ENCODE data around the gene SCARB1.
A peak's percentile ranks its signal among the peaks of the same experiment; 100 is the strongest.

SCARB1 gene

DNA sequence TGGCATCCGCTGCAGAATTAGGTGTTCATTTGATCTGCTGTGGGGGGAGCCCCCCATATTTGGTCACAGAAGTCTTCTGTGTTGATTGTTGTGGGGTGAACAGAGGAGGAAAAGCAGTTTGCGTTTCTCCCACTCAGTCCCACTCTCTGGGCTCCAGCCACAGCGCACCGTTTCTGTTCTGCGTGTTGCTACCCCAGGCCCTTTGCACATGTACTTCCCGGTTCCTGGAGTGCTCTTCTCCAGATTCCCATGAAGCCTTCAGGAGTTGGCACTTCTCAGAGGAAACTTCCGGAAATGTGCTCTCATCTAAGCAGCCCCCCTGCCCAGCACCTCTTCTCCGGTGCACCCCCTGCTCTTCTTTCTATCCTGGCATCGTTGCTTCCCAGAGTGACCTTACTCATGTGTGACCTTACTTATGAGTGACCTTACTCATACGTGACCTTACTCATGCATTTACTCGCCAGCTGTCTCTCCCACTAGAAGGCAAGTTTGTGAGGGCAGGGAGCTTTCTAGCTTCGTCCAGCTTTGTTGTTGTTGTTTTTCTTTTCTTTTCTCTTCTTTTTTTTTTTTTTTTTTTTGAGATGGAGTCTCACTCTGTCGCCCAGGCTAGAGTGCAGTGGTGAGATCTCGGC, 93.7 kb downstream of the SCARB1 start:
- DNase-seq, result no peak

DNA sequence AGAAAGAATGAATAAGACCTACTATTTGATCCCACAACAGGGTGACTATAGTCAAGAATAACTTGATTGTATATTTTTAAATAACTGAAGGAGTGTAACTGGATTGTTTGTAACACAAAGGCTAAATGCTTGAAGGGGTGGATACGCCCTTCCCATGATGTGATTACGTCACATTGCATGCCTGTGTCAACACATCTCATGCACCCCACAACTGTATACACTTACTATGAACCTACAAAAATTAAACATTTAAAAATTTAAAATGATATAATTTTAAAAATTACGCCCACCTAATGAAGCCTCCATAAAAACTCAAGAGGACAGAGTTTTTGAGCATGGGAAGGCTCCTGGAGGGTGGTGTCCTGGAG, 94.5 kb downstream of the SCARB1 start:
- DNase-seq, result no peak

DNA sequence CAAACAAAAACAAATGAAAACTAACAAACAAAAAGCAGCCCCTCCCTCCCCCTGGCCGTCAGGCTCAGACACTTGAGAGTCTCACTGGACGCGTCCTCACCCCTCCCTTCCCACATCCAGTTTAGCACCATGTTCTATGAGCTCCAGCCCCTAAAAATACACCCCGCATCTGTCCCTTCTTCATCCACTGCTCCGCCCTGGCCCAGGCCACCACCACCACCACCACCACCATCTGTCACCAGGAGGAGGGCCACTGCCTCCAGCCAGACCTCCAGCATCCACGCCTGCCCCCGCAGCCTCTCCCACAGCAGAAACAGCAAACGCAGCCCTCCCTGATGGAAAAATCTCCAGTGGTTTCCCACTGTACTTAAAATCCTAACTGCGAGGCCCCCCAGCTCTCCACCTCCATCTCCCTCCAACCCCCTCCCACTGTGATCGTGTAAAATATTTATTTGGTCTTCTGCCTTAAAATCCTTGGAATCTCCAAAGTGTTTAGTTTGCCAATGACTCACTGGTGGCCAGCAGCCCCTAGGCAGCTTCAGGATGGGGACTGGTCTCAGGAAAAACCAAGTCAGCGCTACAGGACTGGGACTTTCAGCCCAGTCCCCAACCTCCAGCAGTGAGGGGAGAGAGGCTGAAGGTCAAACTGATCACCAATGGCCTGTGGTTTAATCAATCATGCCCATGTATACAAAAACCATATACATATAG, 95.1 kb downstream of the SCARB1 start:
- DNase-seq, result no peak

DNA sequence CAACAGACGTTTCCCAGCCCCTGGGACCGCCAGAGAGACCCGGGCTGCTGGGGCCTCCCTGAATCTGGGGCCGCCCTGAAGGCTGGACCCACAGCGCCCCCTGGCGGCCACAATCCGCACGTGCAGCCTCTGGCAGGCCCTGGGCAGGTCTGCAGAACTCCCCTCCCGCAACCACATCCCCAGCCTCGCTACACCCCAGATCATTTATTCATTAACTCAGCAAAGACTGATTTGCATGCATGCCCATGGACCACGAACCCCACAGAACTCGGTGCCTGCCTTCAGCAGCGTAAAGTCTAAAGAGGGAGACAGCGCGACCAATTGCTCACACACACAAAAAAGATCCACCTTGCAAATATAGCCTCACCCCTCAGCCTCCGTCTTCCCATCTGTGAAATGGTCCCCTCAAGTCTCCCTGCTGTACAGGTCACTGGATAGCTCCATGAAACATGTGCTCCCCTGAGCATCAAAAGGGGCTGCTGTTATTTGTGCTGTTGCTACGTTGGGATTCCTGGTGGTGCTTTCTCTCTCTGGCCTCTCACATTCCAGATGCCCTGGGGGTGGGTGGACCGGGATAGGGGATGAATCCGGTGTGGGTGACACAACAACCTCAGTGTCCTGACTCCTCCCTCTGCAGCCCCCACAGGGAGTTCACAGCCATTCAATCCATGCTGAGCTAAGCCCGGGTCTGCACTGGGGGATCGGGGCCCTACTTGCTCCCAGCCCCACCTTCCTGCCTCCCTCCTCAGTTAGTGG, 96.4 kb downstream of the SCARB1 start:
- DNase-seq, result peak; percentile 77

DNA sequence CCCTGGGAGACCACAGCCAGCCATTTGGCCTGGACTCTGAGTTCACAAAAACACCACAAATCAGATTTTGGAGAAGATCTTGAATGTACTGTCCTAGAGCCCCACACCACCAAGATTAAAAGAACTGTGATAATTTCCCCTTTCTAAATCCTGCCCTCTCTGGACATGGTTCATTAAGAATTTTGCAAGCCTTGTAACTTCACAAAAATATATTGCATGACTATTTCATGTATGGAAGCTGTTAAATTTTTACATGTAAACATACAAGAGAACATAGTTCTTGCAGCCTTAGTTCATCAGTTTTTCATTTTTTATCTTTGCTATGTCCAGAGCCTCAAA, 97.0 kb downstream of the SCARB1 start:
- no peak for DNase-seq

DNA sequence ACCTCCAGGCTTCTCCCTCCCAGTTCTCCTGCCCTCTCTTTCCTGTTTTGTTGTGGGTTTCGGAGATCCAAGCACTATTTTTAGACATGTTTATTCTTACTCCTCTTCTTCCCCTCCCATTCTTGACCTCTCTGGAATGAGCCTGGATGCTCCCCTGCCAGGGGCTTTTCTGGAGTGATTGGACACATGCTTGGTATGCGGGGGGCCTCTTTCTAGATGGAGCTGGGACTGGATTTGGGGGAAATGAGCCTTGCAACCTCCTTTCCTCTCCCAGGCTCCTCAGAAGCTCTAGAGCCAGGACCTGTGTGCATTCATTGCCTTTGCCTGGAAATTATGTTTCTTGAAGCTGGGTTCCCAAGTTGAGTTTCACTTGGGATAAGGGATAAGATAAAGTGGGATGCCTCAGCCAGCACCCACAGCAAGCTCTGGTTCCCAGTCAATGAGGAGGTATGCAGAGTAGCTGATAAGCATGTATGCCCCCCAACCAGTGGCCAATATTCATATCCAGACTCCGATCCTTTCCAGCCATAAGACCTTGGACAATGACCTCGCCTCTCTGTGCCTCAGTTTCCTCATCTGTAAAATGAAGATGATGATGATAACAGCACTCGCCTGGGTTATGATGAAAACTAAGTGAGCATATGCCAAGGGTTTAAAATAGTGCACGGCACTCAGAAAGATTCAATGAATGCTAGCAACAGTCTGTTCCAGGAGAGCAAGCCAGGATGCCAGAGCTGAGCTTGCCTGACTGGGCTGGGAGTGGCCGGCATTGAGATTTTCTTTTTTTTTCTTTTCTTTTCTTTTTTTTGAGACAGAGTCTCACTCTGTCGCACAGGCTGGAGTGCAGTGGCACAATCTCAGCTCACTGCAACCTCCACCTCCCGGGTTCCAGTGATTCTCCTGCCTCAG, 97.8 kb downstream of the SCARB1 start:
- no peak for DNase-seq

DNA sequence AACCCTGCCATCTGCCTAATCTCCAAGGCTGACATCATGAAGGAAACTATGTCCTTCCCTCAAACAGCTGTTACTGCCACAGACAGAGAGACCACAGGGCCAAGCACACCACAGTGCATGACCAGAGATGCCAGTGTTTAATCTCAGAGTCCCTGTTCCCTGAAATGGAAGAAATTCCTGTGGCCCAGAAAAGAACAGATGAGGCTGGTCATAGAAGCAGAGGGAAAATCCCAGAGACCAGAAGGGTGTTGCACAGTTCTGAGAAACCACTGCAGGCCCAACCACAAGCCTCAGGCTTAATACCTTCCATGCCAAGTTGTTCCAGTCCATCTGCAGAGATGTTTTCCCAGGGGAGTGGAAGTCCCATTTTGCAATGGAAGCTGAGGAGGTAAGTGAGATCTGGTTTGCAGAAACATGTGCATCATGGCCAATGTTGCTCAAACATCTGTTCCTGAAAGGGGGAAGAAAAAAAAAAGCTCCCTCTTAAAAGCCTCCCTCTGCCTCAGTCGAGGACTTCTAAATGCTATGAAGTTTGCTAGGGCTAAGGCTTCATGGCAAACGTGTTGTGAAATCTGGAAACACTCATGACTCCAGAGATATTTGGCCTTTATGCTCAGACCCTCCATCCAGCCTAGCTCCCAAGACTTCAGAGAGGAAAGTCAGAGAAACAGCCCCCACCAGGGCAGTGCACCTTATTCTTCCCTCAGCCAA, 98.6 kb downstream of the SCARB1 start:
- no peak for DNase-seq

DNA sequence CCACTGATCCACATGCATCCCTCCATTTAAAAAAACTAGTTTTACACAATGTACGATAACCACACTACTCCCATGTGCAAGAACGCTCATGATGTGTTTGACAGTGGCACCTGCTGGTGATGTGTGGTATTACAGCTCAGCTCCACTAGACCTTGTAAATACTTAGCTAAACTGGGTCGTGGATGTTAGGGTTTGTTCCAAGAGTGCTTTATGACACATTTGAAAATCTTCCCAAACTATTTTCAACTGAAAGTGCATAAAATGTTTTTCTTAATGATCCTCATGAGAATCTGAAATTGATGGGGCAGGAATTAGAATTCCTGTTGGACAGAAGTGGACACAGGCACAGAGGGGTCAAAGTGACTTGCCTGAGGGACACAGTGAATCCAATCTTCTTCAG, 99.2 kb downstream of the SCARB1 start:
- peak; percentile 26 for DNase-seq

DNA sequence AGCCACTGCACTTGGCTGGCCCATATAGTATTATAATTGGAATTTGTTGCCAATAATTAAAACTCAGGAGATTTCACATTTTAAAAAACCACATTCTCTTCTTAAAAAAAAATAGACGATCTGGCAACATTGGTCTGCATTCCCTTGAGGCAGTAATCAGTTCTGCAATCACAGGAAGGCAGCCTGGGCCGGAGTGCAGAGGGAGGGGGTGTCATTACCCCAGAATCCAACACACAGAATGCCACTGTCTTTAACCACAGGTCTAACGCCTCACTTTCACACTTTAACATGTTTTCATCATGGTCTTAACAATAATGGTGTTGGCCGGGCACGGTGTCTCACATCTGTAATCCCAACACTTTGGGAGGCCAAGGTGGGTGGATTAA, 100.1 kb downstream of the SCARB1 start:
- peak; percentile 17 for DNase-seq

DNA sequence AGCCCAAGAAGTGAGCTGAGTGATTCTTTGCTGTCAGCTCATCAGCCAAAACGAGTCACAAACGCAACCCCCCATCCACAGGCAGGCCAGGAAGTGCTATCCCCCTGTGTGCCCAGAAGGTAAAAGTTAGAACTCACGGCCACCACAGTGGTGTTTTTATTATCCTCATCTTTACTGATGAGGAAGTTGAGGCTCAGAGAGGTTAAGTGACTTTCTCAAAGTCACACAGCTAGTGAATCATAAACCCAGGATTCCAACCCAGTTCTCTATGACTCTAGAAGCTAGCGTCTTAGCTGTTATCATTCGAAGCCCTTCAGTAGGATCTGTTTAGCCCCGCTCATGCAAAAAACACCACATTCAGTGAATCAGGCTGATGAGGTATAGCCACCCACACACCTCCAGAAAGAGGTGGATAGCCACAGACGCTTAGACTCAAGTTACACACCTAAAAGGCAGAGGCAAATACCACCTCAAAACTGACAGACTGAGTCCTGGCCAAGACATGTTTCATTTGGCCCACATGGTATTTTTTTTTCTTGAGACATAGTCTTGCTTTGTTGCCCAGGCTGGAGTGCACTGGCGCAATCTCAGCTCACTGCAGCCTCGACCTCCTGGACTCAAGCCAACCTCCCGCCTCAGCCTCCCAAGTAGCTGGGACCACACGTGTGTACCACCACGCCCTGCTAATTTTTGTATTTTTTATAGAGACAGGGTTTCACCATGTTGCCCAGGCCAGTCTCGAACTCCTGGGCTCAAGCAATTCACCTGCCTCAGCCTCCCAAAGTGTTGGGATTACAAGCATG, 100.7 kb downstream of the SCARB1 start:
- DNase-seq, result no peak

DNA sequence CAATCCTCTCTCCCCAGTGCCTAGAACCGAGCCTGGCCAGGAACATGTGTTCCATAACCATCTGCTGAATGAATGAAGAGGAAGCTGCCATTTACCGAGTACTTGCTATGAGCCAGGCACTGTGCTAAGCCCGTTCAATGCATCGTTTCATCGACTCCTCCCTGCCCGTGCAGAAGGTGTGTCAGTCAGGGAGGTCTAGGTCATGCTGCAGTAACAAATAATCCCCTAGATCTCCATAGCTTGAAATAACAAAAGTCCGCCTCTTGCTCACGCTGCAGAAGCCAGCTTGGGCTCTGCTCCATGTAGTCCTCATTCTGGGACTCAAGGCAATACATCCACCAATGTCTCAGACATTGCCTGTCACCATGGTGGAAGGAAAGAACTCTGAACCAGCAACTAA, 101.3 kb downstream of the SCARB1 start:
- no peak for DNase-seq

DNA sequence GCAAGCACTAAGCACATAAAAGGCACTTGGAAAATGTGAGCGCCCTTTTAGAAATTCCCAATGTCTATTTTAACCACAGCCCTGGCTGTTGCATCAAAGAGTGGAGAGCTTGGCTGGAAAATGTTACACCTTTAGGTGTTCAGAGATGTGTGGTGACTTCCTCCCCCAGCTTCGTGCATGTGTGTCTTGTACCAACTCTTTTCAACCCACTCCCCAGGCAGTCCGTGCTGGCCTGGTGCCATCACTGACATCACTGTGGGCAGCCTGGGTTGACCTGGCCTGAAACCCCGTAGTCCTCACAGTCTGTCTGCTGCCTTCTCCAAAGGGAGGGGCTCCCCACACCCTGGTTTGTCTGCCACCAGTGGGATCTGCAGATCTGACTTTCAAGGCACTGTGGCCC, 101.8 kb downstream of the SCARB1 start:
- no peak for DNase-seq

DNA sequence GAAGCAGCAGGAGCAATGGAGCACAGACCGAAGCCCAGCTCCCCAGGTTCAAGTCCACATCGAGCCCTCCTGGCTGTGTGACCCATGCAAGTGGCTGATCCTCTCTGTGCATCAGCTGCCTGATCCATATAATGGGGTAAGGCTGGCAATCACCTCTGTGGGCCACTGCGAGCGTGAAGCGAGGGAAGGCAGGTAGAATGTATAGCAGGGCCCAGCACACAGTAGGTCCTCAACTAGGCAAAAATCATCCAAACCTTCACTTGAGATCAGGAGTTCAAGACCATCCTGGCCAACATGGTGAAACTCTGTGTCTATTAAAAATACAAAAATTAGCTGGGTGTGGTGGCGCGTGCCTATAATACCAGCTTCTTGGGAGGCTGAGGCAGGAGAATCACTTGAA, 102.6 kb downstream of the SCARB1 start:
- DNase-seq, result no peak

DNA sequence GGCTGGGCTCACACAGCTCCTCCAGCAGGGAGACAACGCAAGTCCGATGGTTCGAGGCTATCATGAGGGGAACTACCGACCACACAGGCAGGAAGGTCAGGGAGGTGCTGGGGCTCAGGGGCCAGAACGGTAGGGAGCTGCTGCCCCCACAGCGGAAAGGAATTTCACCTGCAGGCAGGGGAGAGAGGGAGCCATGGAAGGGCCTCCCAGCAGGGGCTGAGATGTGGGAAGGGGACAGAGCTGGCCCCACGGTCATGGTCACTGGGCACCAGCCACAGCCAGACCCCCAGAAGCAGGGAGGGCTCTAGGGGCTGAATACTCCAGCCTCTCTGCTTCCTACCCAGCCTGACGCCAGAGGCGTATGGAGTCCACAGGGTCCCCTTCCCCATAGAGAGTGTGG, 103.1 kb downstream of the SCARB1 start:
- no peak for DNase-seq

DNA sequence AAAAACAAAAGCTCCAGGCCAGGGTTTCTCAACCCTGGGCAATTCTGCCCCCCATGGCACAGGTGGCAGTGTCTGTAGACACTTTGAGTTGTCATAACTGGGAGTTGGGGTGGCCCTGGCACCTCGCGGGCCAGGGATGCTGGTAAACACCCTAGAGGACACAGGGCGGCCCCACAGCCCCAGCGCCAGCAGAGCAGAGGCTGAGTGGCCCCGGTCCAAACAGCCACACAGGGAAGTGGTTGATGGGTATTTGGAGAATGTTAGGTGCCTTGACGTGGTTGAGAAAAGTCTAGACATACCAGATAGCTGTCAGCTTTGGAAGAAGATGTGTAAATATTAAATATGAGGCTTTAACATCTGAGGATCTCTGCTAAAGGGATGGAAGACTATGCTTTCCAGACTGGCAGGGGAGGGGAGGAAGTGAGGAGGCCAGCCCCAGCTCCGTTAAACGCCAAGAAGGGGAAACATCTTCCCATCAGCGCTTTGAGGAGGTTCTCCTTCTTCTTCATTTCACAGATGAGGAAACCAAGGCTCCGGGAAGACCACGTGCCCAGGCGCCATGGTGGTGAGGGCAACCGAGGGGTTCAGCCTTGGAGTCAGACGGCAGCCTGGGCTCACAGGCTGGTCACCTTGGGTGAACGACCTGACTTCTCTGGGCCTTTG, 103.7 kb downstream of the SCARB1 start:
- no peak for DNase-seq

DNA sequence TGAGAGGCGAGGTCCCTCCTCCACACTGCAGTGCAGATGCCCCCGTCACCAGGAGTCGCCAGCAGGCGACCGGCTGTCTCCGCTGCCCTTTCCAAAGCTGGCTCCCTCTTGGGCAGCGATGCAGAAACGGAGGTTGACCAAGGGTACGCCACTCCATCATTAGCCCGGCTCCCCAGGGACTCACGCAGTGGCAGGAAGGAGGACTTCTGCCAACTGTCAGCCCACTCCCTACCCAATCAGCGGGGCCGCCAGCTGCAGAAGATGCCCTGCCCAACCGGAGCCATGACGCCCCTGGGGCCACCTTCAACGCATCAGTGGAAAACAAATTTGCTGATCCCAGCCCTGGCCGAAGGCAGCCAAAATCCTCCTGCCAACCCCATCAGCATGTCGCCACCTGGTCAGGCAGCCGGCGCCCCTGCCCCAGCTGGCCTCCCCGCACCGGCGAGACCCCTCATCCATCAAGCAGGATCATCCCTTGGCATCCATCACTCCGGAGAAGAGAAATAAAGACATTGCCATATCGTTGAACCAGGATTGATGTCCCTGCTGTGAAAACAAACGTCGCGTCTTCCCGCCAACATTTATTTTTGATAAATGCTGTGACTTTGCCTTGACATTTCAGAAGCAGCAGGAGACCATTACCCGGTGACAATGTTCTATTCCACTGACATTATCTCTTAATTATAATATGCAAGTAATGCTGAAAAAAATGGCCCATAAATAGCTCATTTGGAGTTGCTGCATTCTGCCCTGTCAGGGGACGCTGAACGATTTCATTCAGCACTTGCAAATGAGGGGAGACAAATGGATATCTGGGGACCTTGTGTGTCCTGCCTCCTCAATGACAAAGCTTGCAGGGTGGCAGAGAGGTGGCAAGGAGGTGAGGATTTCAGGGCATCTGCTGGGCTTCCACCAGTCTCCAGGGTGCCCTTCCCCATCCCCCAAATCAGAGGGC, 105.1 kb downstream of the SCARB1 start:
- no peak for DNase-seq

DNA sequence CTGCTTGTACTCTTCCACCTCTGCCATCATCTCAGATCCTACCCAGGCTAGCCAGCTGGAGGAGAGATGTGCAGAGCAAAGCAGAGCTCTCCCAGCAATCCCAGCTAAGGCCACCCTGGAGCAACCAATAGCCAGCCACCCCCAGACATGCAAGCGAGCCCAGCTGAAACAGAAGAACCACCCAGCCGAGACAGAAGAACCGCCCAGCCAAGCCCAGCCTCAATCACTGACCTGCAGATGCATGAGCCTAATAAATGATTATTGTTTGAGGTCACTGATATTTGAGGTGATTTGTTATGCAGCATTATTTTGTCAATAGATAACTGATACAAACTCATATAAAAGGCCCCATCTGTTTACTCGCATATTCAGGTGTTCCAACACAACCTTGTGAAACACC, 106.3 kb downstream of the SCARB1 start:
- DNase-seq, result no peak

DNA sequence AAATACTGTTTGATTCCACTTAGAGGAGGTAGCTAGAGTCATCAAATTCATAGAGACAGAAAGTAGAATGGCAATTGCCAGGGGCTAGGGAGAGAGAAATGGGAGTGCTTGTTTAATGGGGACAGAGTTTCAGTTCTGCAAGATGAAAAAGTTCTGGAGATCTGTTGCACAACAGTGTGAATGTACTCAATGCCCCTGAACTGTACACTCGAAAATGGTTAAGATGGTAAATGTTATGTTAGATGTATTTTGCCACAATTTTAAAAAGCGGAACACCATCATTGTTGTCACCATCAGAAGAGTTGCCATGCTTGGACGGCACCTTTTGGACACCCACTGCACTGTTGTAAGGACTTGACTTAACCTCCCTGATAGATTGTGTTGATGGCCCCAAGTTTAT, 106.9 kb downstream of the SCARB1 start:
- DNase-seq, result no peak

DNA sequence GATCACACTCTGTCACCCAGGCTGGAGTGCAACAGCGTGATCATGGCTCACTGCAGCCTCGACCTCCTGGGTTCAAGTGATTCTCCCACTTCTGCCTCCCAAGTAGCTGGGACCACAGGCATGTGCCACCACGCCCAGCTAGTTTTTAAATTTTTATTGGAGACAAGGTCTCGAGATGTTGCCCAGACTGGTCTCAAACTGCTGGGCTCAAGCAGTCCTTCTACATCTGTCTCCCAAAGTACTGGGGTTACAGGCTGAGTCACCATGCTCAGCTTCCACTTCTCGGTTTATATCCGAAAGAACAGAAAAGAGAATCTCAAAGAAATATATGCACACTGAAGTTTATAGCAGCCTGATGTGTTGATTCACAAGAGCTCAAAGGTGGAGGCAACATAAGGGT, 107.5 kb downstream of the SCARB1 start:
- DNase-seq, result no peak

DNA sequence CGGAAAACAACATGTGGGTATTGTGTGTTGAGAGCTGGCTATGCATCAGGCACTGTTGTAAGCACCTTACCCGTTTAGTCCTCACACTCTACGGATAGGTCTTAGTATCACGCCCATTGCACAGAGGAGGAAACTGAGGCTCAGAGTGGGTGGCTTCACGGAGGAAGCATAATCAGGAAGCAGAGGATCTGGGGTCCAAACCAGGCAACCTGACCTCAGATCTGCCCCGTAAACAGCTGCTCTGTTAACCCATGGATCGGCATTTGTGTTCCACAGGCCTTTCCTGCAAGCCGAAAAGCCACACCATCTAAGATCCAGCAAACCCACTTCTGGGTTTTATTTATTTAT, 107.9 kb downstream of the SCARB1 start:
- DNase-seq, result no peak

Data from CD4-positive, alpha-beta T cell treated with Interleukin-17A for 1 hour (primary cell).